GM12873 (cell line): ENCODE results near the gene LMO2.

Experiments used
- CTCF ChIP-seq: IDR thresholded peaks from 2 replicates; pipeline ENCODE4 v1.5.1; 2012; ENCODE audit warnings: low read depth, mild to moderate bottlenecking, moderate library complexity, low read length, control low read depth; ENCODE audit not compliant: insufficient read depth; ENCODE audit errors: missing control alignments

The LMO2 gene

GRCh38 chr11:33869481-33870422 is 22.1 kb downstream of the LMO2 start:
- no peak for TF ChIP-seq CTCF

- TF ChIP-seq CTCF: no peak
Measured at GRCh38 chr11:33868647-33869461, 23.0 kb downstream of the LMO2 start.

- TF ChIP-seq CTCF: no peak
Measured at GRCh38 chr11:33867996-33868646, 23.8 kb downstream of the LMO2 start.

GRCh38 chr11:33867561-33867960 is 24.3 kb downstream of the LMO2 start:
- TF ChIP-seq CTCF: no peak

- no peak for TF ChIP-seq CTCF
Measured at GRCh38 chr11:33866936-33867335, 24.9 kb downstream of the LMO2 start.

- no peak for TF ChIP-seq CTCF
Measured at GRCh38 chr11:33864479-33864878, 27.4 kb downstream of the LMO2 start.
